Fibroblast of skin of back (primary cell): Measurements from ENCODE around the gene C22orf39. TPM values are rescaled to one million over a fixed set of nuclear protein-coding genes. Genes with fewer than 3 reads are reported as not detected.

Experiments used
- DNase-seq: peaks from one replicate; pipeline ENCODE4 v3.0.0-alpha.2; 2013
- polyA plus RNA-seq, 2 experiments: library from polyadenylated mRNA; unstranded; fragments of 120-200 nt; gene quantifications; one replicate each; pipeline ENCODE4 v1.2.1, GENCODE V29; 2013; ENCODE audit not compliant: insufficient read length in 2 of 2

Gene C22orf39
- 16.0 TPM for polyA plus RNA-seq (2013, experiment 1 of 2; ENCODE audit: insufficient read length)
- 16.3 TPM for polyA plus RNA-seq (2013, experiment 2 of 2; ENCODE audit: insufficient read length)

- DNase-seq, result peak; percentile 93
These were observed at the start of gene C22orf39 for GRCh38 chr22:19447330-19448075. Gene C22orf39, minus strand, starts transcription at chr22:19447711. Its CDS starts 23 bp downstream, at chr22:19447688.

GRCh38 chr22:19497245-19497644 is 49.7 kb upstream of the C22orf39 start:
- peak; percentile 50 for DNase-seq

- DNase-seq, result no peak
These were observed 48.8 kb upstream of the C22orf39 start for GRCh38 chr22:19496324-19496630.

- DNase-seq, result peak; percentile 11
These were observed 48.2 kb upstream of the C22orf39 start for GRCh38 chr22:19495562-19496323.

GRCh38 chr22:19494676-19495173 is 47.2 kb upstream of the C22orf39 start:
- no peak for DNase-seq

GRCh38 chr22:19494001-19494560 is 46.6 kb upstream of the C22orf39 start:
- no peak for DNase-seq

- no peak for DNase-seq
These were observed 45.1 kb upstream of the C22orf39 start for GRCh38 chr22:19492504-19493174.

- DNase-seq, result no peak
These were observed 43.2 kb upstream of the C22orf39 start for GRCh38 chr22:19490628-19491230.

GRCh38 chr22:19488884-19489843 is 41.7 kb upstream of the C22orf39 start:
- peak; percentile 37 for DNase-seq

GRCh38 chr22:19488285-19488684 is 40.8 kb upstream of the C22orf39 start:
- no peak for DNase-seq

- no peak for DNase-seq
These were observed 36.2 kb upstream of the C22orf39 start for GRCh38 chr22:19483481-19484244.

GRCh38 chr22:19482297-19482696 is 34.8 kb upstream of the C22orf39 start:
- DNase-seq, result no peak

GRCh38 chr22:19480789-19481188 is 33.3 kb upstream of the C22orf39 start:
- DNase-seq, result no peak

- DNase-seq, result no peak
These were observed 32.7 kb upstream of the C22orf39 start for GRCh38 chr22:19480173-19480568.

GRCh38 chr22:19479355-19480172 is 32.1 kb upstream of the C22orf39 start, which contains the start of gene CDC45:
Gene CDC45, plus strand, starts transcription at chr22:19479920. Its CDS starts 49 bp downstream, at chr22:19479969.
- peak; percentile 99 for DNase-seq

- peak; percentile 77 for DNase-seq
These were observed 31.4 kb upstream of the C22orf39 start, which contains the start of gene UFD1 for GRCh38 chr22:19478901-19479354. Gene UFD1, minus strand, starts transcription at chr22:19479193. Its CDS starts 108 bp downstream, at chr22:19479085.

- peak; percentile 6 for DNase-seq
These were observed 30.8 kb upstream of the C22orf39 start for GRCh38 chr22:19478045-19478900.
